WERI-Rb-1 (cell line): Measurements from ENCODE around the gene LGR4.

Experiments
- DNase-seq: peaks from one replicate; pipeline ENCODE4 v3.0.0-alpha.2; 2020
- H3K27ac ChIP-seq: fragments of 250-450 bp; sonication (Bioruptor Pico); 2 replicates; pipeline ENCODE4 v1.5.1; 2020; ENCODE audit warnings: mild to moderate bottlenecking, moderate library complexity
- H3K27me3 ChIP-seq: fragments of 250-450 bp; sonication (Bioruptor Pico); 2 replicates; pipeline ENCODE4 v1.5.1; 2021; ENCODE audit warnings: mild to moderate bottlenecking, low read depth, moderate library complexity; ENCODE audit not compliant: insufficient read depth, severe bottlenecking
- H3K36me3 ChIP-seq: fragments of 250-450 bp; sonication (Bioruptor Pico); 2 replicates; pipeline ENCODE4 v1.5.1; 2020; ENCODE audit warnings: mild to moderate bottlenecking, moderate library complexity
- H3K4me3 ChIP-seq: 2 replicates; pipeline ENCODE4 v1.5.1; 2011; ENCODE audit warnings: low read depth, mild to moderate bottlenecking, control low read depth, low read length
- H3K9me3 ChIP-seq: fragments of 250-450 bp; sonication (Bioruptor Pico); 2 replicates; pipeline ENCODE4 v1.5.1; 2021; ENCODE audit warnings: mild to moderate bottlenecking, moderate library complexity; ENCODE audit not compliant: severe bottlenecking
- TF ChIP-seq, protein P1 (sequence below): IDR thresholded peaks from 2 replicates; pipeline ENCODE4 v1.5.1; 2011; ENCODE audit warnings: low read depth, mild to moderate bottlenecking, control low read depth, inconsistent platforms, low read length

The LGR4 gene

DNA sequence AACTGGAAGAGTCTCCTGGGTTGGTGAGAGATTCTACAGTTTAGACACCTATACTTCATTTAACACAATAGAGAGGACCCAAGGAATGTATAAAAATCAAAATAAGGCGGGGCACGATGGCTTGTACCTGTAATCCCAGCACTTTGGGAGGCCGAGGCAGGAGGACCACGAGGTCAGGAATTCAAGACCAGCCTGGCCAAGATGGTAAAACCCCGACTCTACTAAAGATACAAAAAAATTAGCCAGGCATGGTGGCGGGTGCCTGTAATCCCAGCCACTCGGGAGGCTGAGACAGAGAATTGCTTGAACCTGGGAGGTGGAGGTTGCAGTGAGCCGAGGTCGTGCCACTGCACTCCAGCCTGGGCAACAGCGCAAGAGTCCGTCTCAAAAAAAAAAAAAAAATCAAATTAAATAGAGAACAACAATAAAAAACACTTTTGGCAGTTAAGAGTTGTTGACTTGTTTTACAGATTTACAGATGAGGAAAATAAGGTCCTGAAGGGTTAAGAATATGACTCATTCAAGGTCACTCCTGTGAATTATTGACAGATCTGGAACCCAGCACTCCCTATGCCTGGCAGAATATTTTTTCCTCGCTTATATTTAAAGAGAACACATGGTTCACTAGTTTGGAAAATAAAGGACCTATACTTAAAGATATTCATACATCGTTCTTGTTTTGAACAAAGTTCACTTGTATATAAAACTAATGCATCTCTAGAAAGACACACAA, 5.2 kb downstream of the LGR4 start:
- Histone ChIP-seq H3K27ac (no peak overlapping the region), H3K9me3 (no peaks in the 10 kb centered on the region), H3K36me3 (no peaks in the 10 kb centered on the region), H3K27me3 (no peaks in the 10 kb centered on the region), H3K4me3 (no peak overlapping the region)
- no peak for DNase-seq
- TF ChIP-seq, protein P1, sequence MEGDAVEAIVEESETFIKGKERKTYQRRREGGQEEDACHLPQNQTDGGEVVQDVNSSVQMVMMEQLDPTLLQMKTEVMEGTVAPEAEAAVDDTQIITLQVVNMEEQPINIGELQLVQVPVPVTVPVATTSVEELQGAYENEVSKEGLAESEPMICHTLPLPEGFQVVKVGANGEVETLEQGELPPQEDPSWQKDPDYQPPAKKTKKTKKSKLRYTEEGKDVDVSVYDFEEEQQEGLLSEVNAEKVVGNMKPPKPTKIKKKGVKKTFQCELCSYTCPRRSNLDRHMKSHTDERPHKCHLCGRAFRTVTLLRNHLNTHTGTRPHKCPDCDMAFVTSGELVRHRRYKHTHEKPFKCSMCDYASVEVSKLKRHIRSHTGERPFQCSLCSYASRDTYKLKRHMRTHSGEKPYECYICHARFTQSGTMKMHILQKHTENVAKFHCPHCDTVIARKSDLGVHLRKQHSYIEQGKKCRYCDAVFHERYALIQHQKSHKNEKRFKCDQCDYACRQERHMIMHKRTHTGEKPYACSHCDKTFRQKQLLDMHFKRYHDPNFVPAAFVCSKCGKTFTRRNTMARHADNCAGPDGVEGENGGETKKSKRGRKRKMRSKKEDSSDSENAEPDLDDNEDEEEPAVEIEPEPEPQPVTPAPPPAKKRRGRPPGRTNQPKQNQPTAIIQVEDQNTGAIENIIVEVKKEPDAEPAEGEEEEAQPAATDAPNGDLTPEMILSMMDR, result no peak

GRCh38 chr11:27466363-27466762, 6.2 kb downstream of the LGR4 start:
- Histone ChIP-seq H3K4me3 (no peak overlapping the region), H3K36me3 (no peaks in the 10 kb centered on the region), H3K27ac (no peak overlapping the region), H3K27me3 (no peaks in the 10 kb centered on the region), H3K9me3 (no peaks in the 10 kb centered on the region)
- TF ChIP-seq, protein P1, result no peak
- no peak for DNase-seq

- Histone ChIP-seq H3K9me3 (no peaks in the 10 kb centered on the region), H3K36me3 (no peaks in the 10 kb centered on the region), H3K27ac (no peak overlapping the region), H3K4me3 (no peak overlapping the region), H3K27me3 (no peaks in the 10 kb centered on the region)
- DNase-seq, result no peak
- TF ChIP-seq, protein P1, result no peak
Observed at GRCh38 chr11:27465629-27466028, 7.0 kb downstream of the LGR4 start.

GRCh38 chr11:27464909-27465308, 7.7 kb downstream of the LGR4 start:
- Histone ChIP-seq H3K9me3 (no peaks in the 10 kb centered on the region), H3K36me3 (no peaks in the 10 kb centered on the region), H3K27ac (no peak overlapping the region), H3K4me3 (no peak overlapping the region), H3K27me3 (no peaks in the 10 kb centered on the region)
- DNase-seq, result no peak
- TF ChIP-seq, protein P1, result no peak

DNA sequence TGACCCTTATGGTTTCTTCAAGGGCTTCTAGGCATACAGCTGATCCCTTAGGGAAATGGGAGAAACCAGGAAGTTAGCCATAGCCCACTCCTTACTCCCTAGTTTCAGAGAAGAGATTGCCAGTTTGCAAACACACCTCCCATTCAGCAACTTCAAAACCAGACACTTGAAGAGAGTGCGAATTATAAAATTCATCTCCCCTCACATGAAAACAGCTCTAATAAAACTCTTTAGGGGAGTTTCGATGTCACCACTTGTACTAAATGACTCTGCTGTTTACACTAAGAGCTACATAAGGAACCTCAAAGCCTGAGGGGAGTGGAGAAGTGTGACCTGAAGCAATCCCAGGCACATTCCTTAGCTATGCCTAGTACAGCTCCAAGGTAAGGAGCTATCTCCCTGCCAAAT, 8.3 kb downstream of the LGR4 start:
- Histone ChIP-seq H3K36me3 (no peaks in the 10 kb centered on the region), H3K27me3 (no peaks in the 10 kb centered on the region), H3K9me3 (no peaks in the 10 kb centered on the region), H3K4me3 (no peak overlapping the region), H3K27ac (no peak overlapping the region)
- TF ChIP-seq, protein P1, result no peak
- DNase-seq, result no peak

GRCh38 chr11:27462543-27462942, 10.0 kb downstream of the LGR4 start:
- H3K36me3 ChIP-seq, result no peaks in the 10 kb centered on the region
- no peak overlapping the region for H3K4me3 ChIP-seq
- H3K27ac ChIP-seq, result no peak overlapping the region
- no peak for DNase-seq
- H3K27me3 ChIP-seq, result no peaks in the 10 kb centered on the region
- no peaks in the 10 kb centered on the region for H3K9me3 ChIP-seq
- TF ChIP-seq, protein P1, result no peak
